ENCODE results near the gene DOK4. TPM values are rescaled to one million over a fixed set of nuclear protein-coding genes. Genes with fewer than 3 reads are reported as not detected.

Gene DOK4
- total RNA-seq, 1 donor from 2014 or later, result 23.2 TPM

DNA sequence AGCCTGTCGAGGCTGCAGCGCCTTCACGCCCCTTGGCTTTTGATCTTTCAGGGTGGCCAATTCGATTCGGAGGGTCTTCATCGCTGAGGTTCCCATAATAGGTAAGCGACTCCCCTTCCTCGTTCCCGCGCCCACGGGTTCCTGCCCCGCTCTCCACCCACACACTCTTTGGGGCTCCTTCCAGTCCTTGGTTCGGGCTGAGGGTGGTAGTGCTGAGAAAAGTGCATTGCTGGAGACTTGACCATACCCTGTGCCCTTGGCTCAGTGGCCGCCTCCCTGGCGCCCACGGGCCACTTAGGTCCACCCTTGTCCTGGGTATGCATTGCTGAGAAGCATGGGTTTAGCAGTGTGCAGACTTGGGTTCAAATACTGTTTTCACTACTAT, 23.3 kb downstream of the DOK4 start:
- no peaks in the 10 kb centered on the region for H3K27me3 ChIP-seq (ENCODE audit: control insufficient read depth, insufficient read depth, low read length)
- TF ChIP-seq, protein P1, sequence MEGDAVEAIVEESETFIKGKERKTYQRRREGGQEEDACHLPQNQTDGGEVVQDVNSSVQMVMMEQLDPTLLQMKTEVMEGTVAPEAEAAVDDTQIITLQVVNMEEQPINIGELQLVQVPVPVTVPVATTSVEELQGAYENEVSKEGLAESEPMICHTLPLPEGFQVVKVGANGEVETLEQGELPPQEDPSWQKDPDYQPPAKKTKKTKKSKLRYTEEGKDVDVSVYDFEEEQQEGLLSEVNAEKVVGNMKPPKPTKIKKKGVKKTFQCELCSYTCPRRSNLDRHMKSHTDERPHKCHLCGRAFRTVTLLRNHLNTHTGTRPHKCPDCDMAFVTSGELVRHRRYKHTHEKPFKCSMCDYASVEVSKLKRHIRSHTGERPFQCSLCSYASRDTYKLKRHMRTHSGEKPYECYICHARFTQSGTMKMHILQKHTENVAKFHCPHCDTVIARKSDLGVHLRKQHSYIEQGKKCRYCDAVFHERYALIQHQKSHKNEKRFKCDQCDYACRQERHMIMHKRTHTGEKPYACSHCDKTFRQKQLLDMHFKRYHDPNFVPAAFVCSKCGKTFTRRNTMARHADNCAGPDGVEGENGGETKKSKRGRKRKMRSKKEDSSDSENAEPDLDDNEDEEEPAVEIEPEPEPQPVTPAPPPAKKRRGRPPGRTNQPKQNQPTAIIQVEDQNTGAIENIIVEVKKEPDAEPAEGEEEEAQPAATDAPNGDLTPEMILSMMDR (IDR thresholded peaks at IDR 0.05; ENCODE audit: insufficient read depth, low read length, poor library complexity, severe bottlenecking), result no peak
- H3K4me3 ChIP-seq (ENCODE audit: low read depth, low read length), result peak overlapping the region; percentile 74
- H3K36me3 ChIP-seq (ENCODE audit: control insufficient read depth, insufficient read depth, low read length), result no peaks in the 10 kb centered on the region
- no peak for DNase-seq (ENCODE audit: low read depth)

DNA sequence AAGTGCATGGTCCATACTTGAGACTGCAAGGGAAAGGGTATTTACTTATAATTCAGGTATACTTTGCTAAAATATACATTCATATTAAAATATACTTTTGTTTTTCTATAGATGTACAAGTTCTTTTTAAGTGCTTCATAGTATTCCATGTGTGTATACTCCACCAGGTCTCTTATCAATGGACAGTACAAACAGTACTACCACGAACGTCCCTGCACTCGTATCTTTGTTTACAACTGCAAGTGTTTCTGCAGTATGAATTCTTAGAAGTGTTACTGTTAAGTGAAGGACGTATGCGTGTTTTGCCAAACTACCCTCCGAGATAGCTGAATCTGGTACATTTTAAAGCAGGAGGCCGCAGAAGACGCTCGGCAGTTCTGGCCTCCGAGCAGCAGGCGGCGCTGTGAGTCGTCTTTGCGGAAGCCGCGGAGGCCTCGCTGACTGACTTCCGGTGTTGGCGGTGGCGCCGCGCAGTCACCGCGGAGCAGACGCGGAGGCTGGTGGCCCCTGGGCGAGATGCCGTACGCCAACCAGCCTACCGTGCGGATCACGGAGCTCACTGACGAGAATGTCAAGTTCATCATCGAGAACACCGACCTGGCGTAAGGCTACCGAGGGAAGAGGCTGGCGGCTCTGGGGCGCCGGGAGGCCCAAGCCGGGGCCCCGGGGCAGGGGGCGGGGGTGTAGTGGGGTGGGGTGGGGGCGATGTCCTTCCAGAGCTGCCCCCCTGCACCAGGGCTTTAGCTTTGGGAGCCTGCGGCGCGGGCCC, 23.9 kb downstream of the DOK4 start, which contains the start of gene POLR2C:
Gene POLR2C, plus strand, starts transcription at position 471 of the 769 bp plus-strand sequence. Its CDS starts 46 bp downstream, at position 517.
- Histone ChIP-seq H3K4me3 (ENCODE audit: low read depth, low read length) (peak within 1 kb of the TSS; percentile 74), H3K36me3 (ENCODE audit: control insufficient read depth, insufficient read depth, low read length) (no peaks in the 10 kb centered on the region), H3K27me3 (ENCODE audit: control insufficient read depth, insufficient read depth, low read length) (no peaks in the 10 kb centered on the region)
- DNase-seq (ENCODE audit: low read depth), result peak; percentile 41
- TF ChIP-seq, protein P1 (IDR thresholded peaks at IDR 0.05; ENCODE audit: insufficient read depth, low read length, poor library complexity, severe bottlenecking), result peak; percentile 93

DNA sequence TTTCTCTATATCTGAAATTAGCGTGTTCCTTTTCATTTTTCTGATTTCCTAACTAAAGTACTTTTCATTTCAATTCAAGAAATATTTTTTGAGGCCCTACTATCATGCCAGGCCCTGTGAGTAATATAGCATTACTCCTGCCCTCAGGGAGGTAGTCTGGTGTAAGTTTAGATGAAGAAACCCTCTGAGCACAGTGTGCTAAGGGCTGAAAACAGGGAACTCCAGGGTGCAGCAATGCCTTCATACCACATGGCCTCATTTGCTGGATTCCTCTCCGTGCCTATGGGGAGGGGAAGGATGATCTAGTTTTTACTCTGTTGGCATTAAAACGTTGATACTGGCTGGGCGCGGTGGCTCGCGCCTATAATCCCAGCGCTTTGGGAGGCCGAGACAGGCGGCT, 34.3 kb downstream of the DOK4 start:
- TF ChIP-seq, protein P1 (IDR thresholded peaks at IDR 0.05; ENCODE audit: insufficient read depth, low read length, poor library complexity, severe bottlenecking), result no peak
- H3K27me3 ChIP-seq (ENCODE audit: control insufficient read depth, insufficient read depth, low read length), result no peaks in the 10 kb centered on the region
- no peak overlapping the region for H3K4me3 ChIP-seq (ENCODE audit: low read depth, low read length)
- no peak for DNase-seq (ENCODE audit: low read depth)
- H3K36me3 ChIP-seq (ENCODE audit: control insufficient read depth, insufficient read depth, low read length), result peaks cover 11% of the 10 kb centered on the region

GRCh38 chr16:57447186-57447962, 38.9 kb downstream of the DOK4 start, which contains the start of the genes CIAPIN1 and COQ9:
Gene CIAPIN1 (minus strand): TSS chr16:57447385. CDS start chr16:57440928, 6,457 bp downstream.
Gene COQ9 (plus strand): TSS chr16:57447479. CDS start chr16:57447506, 27 bp downstream.
- Histone ChIP-seq H3K36me3 (ENCODE audit: control insufficient read depth, insufficient read depth, low read length) (peaks cover 2% of the 10 kb centered on the region), H3K27me3 (ENCODE audit: control insufficient read depth, insufficient read depth, low read length) (no peaks in the 10 kb centered on the region), H3K4me3 (ENCODE audit: low read depth, low read length) (peak within 1 kb of the TSS; percentile 92)
- peak; percentile 76 for DNase-seq (ENCODE audit: low read depth)
- TF ChIP-seq, protein P1 (IDR thresholded peaks at IDR 0.05; ENCODE audit: insufficient read depth, low read length, poor library complexity, severe bottlenecking), result no peak

DNA sequence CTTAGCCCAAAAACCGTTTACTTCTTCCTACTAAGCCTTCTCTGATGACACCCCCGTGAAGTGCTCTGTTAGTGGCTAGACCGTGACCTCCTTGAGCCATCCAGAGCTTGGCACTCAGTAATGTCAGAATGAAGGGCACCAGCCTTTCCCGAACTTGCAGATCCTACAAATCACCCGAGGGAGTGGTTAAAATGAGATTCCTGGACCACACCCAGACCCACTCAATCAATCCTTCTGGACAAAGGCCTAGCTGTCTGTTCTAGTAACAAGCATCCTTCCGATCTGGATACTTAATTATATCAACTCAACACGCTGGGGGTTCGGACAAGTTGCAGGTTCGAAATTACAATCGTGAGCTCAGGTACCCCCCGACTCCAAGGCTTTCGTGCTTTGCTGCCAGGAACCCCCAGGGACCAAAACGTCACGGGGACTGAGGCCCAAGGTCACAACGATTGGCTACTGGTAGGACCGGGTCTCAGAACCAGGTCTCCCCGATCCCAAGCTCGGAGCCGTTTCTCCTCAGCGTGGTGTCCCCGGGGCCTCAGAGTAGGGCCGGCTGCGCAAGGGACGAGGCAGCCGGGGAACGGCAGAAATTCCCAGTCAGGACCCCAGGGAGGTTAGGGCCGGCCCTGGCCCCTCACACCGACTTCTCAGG, 39.6 kb downstream of the DOK4 start:
- DNase-seq (ENCODE audit: low read depth), result no peak
- Histone ChIP-seq H3K36me3 (ENCODE audit: control insufficient read depth, insufficient read depth, low read length) (no peaks in the 10 kb centered on the region), H3K4me3 (ENCODE audit: low read depth, low read length) (peak overlapping the region; percentile 92), H3K27me3 (ENCODE audit: control insufficient read depth, insufficient read depth, low read length) (no peaks in the 10 kb centered on the region)
- TF ChIP-seq, protein P1 (IDR thresholded peaks at IDR 0.05; ENCODE audit: insufficient read depth, low read length, poor library complexity, severe bottlenecking), result no peak

Measured in kidney epithelial cell (primary cell).